Hindlimb muscle (tissue), 1 donor: ENCODE measurements around the gene PTGDR. TPM values are rescaled to one million over a fixed set of nuclear protein-coding genes. Genes with fewer than 3 reads are reported as not detected.
A peak's percentile ranks its signal among the peaks of the same experiment; 100 is the strongest.

ENCODE experiments used
- DNase-seq: peaks from one replicate; pipeline ENCODE4 v3.0.0-alpha.2; 2013
- polyA plus RNA-seq: library from polyadenylated mRNA; unstranded; fragments of 120-200 nt; gene quantifications from one replicate; pipeline ENCODE4 v1.2.1, GENCODE V29; 2013; ENCODE audit not compliant: insufficient read length

The PTGDR gene
- polyA plus RNA-seq, 1 donor: 0.37 TPM

DNA sequence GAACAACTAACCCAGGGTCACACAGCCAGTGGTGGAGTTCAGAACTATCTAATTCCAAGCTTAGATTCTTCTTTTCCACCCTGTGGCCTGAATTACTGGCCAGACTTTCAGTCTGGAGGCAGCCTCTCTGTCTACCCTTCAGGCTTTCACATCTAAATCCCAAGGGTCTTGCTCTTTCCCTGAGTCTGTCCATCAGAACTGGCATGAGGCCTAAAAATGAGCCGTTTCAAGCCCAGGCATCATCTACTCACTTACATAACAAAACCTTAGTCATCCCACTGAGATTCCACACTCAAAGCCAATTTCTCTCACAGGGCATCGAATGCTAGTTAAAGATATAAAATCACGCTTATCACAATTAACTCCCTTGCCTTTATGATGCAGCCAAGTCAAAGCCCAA lies 1.3 kb upstream of the PTGDR start:
- DNase-seq: no peak

DNA sequence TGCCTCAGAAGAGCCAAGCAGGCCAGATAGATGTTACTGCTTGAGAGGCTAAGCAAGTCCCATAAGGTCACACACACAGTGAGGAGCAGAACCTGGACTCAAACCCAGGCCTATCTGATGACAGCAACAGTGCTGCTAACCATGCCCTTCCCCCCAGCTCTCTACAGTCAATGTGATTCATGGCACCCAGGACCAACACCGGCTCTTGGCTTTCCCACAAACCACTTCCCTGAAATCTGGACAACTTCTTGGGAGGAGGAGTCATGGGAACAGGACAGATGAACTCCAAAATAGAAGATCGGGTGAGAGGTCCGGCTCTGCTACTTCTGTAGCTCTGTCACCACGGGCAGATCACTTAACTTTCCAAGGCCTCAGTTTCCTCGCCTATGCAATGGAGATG lies 716 bp upstream of the PTGDR start:
- DNase-seq: no peak

DNA sequence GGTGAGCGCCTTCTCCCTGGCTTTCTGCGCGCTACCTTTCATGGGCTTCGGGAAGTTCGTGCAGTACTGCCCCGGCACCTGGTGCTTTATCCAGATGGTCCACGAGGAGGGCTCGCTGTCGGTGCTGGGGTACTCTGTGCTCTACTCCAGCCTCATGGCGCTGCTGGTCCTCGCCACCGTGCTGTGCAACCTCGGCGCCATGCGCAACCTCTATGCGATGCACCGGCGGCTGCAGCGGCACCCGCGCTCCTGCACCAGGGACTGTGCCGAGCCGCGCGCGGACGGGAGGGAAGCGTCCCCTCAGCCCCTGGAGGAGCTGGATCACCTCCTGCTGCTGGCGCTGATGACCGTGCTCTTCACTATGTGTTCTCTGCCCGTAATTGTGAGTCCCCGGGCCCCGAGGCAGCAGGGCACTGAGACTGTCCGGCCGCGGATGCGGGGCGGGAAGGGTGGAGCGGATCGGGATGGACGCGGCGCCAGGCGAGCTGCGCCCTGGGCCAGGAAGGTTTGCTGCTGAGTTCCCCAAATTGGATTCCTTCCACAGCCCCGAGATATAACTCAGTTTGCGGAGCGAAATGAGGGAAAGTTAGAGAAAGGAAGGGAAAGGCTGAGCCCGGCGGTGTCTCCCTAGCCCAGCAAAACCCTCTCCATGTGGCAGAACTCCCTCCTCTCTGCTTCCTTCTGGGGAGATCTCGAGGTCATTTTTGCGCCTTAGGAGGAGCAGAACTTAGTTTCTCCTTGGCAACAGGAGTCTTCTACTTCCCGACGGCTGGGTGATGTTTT lies 972 bp downstream of the PTGDR start:
- peak; percentile 15 for DNase-seq

- no peak for DNase-seq
Observed at GRCh38 chr14:52269100-52269499, 1.6 kb downstream of the PTGDR start.

GRCh38 chr14:52269982-52270381 lies 2.5 kb downstream of the PTGDR start:
- DNase-seq: peak; percentile 42

DNA sequence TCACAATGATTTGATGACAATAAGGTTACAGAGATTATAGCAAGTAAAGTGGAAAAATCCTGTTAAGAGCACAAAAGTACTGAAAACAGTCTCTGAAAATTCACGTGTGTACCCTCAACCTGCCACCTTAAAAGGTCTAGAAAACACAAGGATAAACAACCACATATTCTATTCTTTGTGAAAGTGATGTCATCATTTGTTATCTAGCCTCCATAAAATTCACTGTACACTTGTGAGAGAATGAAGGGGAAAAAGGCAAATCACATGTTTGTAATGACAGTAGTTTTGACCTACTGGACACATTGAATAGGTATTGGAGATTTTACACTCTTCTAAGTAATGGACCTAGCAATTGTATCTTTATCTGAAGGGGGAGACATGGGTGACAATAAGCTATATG lies 4.0 kb downstream of the PTGDR start:
- no peak for DNase-seq

GRCh38 chr14:52272375-52272774 lies 4.9 kb downstream of the PTGDR start:
- no peak for DNase-seq

GRCh38 chr14:52275372-52275771 lies 7.9 kb downstream of the PTGDR start:
- DNase-seq: no peak

GRCh38 chr14:52277552-52277951 lies 10.1 kb downstream of the PTGDR start:
- no peak for DNase-seq

GRCh38 chr14:52279408-52279807 lies 11.9 kb downstream of the PTGDR start:
- no peak for DNase-seq

GRCh38 chr14:52283099-52283498 lies 15.6 kb downstream of the PTGDR start:
- no peak for DNase-seq

- no peak for DNase-seq
Observed at GRCh38 chr14:52286661-52287649, 19.5 kb downstream of the PTGDR start.

- no peak for DNase-seq
Observed at GRCh38 chr14:52296378-52296777, 28.9 kb downstream of the PTGDR start.

DNA sequence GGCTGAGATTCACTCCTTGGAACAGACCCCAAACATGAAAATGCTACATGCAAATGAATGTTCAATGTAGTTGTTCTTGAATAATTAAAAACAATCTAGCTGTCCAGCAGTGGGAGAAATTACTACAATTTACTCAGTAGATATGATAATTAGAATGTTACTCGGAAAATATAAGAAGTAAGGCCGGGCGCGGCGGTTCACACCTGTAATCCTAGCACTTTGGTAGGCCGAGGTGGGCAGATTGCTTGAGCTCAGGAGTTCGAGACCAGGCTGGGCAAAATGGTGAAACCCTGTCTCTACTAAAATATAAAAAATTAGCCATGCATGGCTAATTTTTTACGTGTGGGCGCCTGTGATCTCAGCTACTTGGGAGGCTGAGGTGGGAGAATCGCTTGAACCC lies 31.3 kb downstream of the PTGDR start:
- DNase-seq: no peak

GRCh38 chr14:52299692-52300278 lies 32.3 kb downstream of the PTGDR start:
- peak; percentile 43 for DNase-seq

- DNase-seq: no peak
Observed at GRCh38 chr14:52303236-52303635, 35.7 kb downstream of the PTGDR start.

DNA sequence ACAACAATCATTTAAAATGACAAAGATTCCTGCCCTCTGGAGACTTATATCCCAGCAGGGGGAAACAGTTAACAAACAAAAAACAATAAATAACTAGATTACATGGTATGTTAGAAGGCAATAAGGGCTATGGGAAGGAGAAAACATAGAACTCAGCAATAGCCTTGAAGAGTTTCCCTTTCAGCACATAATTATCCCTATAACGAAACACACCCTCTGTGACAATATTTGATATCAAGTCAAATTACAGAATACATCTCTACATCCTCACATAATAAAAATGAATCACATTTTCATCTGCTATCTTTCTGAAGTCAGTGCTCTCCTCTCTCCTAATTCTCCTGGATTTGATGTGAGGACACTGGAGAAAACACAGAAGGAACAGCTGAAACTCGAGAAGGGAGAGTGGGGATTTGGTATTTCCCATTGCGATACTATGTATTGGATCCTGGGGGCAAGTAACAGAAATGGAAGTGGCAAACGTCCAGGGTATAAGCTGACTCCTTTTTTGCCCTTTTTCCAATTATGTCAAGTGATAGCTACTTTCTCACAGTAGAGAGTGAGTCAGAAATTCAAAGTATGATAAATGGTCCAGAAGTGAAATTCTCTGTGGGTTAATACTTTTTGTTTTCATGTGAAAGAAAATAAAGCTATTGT lies 36.9 kb downstream of the PTGDR start:
- DNase-seq: no peak

DNA sequence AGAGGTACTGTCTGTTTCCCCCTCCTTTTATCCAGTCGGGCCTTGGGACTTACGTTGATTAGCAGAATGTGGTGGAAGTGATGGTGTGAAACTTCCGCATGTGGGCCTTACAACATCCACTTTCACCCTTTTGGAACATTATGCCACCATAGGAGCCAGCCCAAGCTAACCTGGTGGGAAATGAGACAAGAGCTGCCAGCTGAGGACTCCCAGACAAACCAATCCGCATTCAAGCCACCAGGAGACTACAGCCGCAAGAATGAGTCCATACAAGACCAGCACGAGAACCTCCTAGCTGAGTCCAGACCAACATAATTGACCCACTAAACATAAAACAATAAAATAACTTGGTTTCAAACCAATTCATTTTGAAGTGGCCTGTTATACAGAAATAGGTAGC lies 37.5 kb downstream of the PTGDR start:
- DNase-seq: no peak

DNA sequence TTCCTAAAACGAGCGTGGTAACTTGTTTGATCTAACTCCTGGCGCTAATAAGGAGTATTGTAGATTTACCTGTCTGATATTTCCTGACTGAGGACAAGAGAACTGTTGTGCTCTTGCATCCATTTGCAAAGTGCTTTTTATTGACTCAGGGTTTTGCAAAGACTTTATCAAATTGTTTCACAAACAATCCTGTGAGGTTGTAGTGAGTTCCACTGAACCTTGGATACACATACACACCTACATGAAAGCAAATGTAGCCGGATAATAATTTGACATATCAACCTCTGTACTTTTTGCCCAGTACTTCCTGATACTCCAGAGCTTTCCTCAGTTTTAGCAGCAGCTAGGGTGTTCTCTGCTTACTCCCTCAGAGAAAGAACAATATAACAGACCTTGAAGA lies 39.9 kb downstream of the PTGDR start:
- DNase-seq: no peak

DNA sequence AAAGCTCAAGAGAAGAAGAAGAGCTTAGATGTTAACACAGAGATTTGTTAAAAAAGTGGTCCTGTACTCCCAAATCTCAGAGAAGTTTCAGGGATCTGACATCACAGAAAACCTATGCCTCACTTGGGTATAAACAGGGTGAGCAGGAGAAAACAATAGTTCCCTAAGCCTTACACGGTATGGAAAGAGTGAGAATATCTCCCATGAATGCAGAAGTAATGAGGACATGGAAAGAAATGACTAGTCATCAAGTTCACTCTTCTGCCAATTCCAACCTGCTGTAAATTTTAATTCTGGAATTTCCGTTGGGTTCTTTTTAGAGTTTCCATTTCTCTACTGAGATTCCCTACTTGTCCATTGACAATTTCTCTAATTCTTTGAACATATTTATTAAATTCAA lies 40.4 kb downstream of the PTGDR start:
- DNase-seq: no peak

DNA sequence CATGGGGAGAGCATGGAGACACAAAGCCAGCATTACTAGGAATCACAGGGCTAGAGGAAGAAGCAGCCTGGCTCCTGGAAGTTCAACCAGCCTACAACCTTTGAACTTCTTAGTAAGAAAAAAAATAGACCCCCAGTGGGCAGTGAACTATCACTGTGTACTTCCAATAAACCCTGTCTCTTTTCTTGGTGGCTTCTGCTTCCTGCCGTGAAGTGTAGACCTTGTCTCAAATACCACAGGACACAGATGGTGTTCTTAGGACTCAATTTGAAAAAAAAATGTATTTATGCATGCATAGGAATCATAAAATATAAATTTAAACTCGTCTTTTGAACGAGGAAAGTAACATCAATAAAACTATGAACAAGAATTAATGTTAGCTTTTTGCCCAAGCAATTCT lies 43.0 kb downstream of the PTGDR start:
- no peak for DNase-seq

DNA sequence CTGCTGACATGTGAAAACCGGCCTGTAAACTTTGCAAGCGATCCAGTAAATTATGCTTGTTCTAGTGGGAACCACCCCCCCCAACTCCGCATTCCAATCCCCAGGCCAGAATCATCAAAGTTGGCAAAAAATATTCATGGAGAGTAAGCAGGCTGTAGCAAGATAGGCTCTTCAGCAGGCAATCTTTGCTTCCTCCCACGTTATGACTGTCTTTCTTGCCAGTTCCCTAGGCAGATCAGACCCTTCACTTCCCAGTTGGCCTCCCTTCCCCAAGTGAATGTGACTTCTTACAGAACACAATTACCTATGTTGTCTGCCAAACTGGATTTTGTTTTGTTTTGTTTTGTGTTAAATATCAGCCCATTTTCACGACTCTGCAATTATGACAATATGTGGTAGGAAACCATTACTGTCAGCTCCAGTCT lies 45.4 kb downstream of the PTGDR start:
- no peak for DNase-seq

GRCh38 chr14:52313462-52313861 lies 46.0 kb downstream of the PTGDR start:
- no peak for DNase-seq
